ENCODE results near the gene ANKRD55. TPM values are rescaled to one million over a fixed set of nuclear protein-coding genes. Genes with fewer than 3 reads are reported as not detected.
"Not testable (repeated sequence)": the region's sequence is repeated elsewhere in the genome, so short reads cannot be mapped to it uniquely, and the experiment has no call there.

Gene ANKRD55
- total RNA-seq, 1 donor from 2014 or later = not detected

DNA sequence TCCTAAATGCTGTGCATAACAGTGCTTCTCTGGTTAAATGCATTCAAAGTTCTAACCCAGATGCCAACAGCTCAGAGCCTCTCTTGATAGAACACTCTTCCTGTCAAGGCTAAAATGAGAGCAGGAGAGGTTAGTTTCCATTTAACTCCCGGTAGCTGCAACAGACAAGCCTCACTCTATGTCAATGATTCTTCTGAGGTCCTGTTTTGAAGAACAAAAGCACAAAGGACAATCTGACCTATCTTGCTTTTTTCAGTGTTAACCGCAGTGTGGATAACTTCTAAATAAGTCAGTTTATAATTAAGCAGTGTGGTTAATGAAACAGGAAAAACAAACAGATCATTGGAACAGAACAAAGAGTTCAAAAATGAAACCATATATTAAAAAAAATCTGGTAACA lies 80.7 kb downstream of the ANKRD55 start:
- Mint-ChIP-seq H3K4me3 (no peak overlapping the region), H3K36me3 (no peaks in the 10 kb centered on the region), H3K27me3 (no peaks in the 10 kb centered on the region), H3K27ac (no peak overlapping the region), H3K4me1 (ENCODE audit: unreplicated experiment) (peaks cover 31% of the 10 kb centered on the region), H3K9me3 (no peaks in the 10 kb centered on the region)
- no peak for DNase-seq (ENCODE audit: extremely low spot score, unreplicated experiment)
- TF ChIP-seq CTCF (conservative IDR thresholded peaks at IDR 0.05) = no peak

- not testable (repeated sequence) for H3K27ac Mint-ChIP-seq; H3K27me3 Mint-ChIP-seq; H3K36me3 Mint-ChIP-seq; H3K9me3 Mint-ChIP-seq; H3K4me3 Mint-ChIP-seq; DNase-seq (ENCODE audit: extremely low spot score, unreplicated experiment)
- peaks cover 16% of the 10 kb centered on the region for H3K4me1 Mint-ChIP-seq (ENCODE audit: unreplicated experiment)
These were observed 82.4 kb downstream of the ANKRD55 start for GRCh38 chr5:56150756-56151155.

- H3K4me1 Mint-ChIP-seq (ENCODE audit: unreplicated experiment) = peaks cover 26% of the 10 kb centered on the region
- no peak for DNase-seq (ENCODE audit: extremely low spot score, unreplicated experiment)
- no peaks in the 10 kb centered on the region for H3K36me3 Mint-ChIP-seq
- H3K27ac Mint-ChIP-seq = no peak overlapping the region
- no peak for TF ChIP-seq CTCF (conservative IDR thresholded peaks at IDR 0.05)
- H3K4me3 Mint-ChIP-seq = no peak overlapping the region
- H3K27me3 Mint-ChIP-seq = no peaks in the 10 kb centered on the region
- H3K9me3 Mint-ChIP-seq = peaks cover 6% of the 10 kb centered on the region
These were observed 84.6 kb downstream of the ANKRD55 start for GRCh38 chr5:56148453-56148971.

DNA sequence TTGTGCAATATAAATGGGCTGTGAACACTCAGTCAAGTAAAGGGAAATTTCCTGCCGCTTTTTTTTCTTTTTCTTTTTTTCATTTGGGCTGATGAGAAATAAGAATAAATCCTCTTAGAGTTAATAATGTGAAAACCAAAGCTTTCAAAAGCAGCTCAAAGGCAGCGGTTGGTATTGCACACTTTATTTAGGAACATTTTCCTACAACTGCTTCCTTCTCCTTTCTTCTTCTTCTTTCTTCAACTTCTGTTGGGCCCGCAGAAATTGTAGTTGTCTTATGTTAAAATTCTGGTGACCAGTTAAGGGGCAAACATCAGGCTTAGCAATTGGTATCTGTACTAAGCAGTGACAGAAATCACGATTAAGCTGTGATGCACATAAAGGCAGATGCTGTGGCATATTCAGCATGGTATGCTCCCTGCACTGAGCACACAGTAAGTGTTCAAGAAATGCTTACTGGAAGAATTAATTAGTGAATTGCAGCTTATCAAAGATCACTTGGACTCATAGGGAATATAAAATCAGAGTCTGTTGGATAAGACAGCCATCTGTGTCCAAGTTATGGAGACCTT lies 85.4 kb downstream of the ANKRD55 start:
- H3K27ac Mint-ChIP-seq = no peak overlapping the region
- peaks cover 6% of the 10 kb centered on the region for H3K9me3 Mint-ChIP-seq
- no peak for DNase-seq (ENCODE audit: extremely low spot score, unreplicated experiment)
- H3K36me3 Mint-ChIP-seq = no peaks in the 10 kb centered on the region
- H3K4me1 Mint-ChIP-seq (ENCODE audit: unreplicated experiment) = peaks cover 31% of the 10 kb centered on the region
- no peak overlapping the region for H3K4me3 Mint-ChIP-seq
- peaks cover 3% of the 10 kb centered on the region for H3K27me3 Mint-ChIP-seq
- TF ChIP-seq CTCF (conservative IDR thresholded peaks at IDR 0.05) = no peak

GRCh38 chr5:56147106-56147505 lies 86.0 kb downstream of the ANKRD55 start:
- no peak for TF ChIP-seq CTCF (conservative IDR thresholded peaks at IDR 0.05)
- no peak for DNase-seq (ENCODE audit: extremely low spot score, unreplicated experiment)
- Mint-ChIP-seq H3K27me3 (peaks cover 3% of the 10 kb centered on the region), H3K9me3 (peaks cover 6% of the 10 kb centered on the region), H3K4me1 (ENCODE audit: unreplicated experiment) (peaks cover 26% of the 10 kb centered on the region), H3K36me3 (no peaks in the 10 kb centered on the region), H3K27ac (no peak overlapping the region), H3K4me3 (no peak overlapping the region)

- no peaks in the 10 kb centered on the region for H3K36me3 Mint-ChIP-seq
- TF ChIP-seq CTCF (conservative IDR thresholded peaks at IDR 0.05) = no peak
These were observed 86.5 kb downstream of the ANKRD55 start for GRCh38 chr5:56146674-56147073.

More at GRCh38 chr5:56146674-56147073, 86.5 kb downstream of the ANKRD55 start:
- Mint-ChIP-seq H3K9me3 (peaks cover 6% of the 10 kb centered on the region), H3K4me3 (no peak overlapping the region), H3K27ac (no peak overlapping the region), H3K4me1 (ENCODE audit: unreplicated experiment) (peaks cover 26% of the 10 kb centered on the region), H3K27me3 (peaks cover 3% of the 10 kb centered on the region)
- no peak for DNase-seq (ENCODE audit: extremely low spot score, unreplicated experiment)

Measured in type B pancreatic cell (in vitro differentiated cells).